Measurements from ENCODE around the gene TSPAN18.

TSPAN18 gene

GRCh38 chr11:44931466-44931865 lies 204.7 kb downstream of the TSPAN18 start:
- DNase-seq: no peak

GRCh38 chr11:44934110-44934509 lies 207.3 kb downstream of the TSPAN18 start:
- DNase-seq: no peak

- DNase-seq: no peak
Measured at GRCh38 chr11:44934735-44935250, 208.0 kb downstream of the TSPAN18 start.

GRCh38 chr11:44936525-44936924 lies 209.8 kb downstream of the TSPAN18 start:
- peak; percentile 63 for DNase-seq

GRCh38 chr11:44936951-44937543 lies 210.3 kb downstream of the TSPAN18 start:
- DNase-seq: no peak

GRCh38 chr11:44938066-44938691 lies 211.4 kb downstream of the TSPAN18 start:
- no peak for DNase-seq

- DNase-seq: no peak
Measured at GRCh38 chr11:44939673-44940395, 213.1 kb downstream of the TSPAN18 start.

- no peak for DNase-seq
Measured at GRCh38 chr11:44940404-44940803, 213.6 kb downstream of the TSPAN18 start.

GRCh38 chr11:44940835-44941234 lies 214.1 kb downstream of the TSPAN18 start:
- no peak for DNase-seq

- no peak for DNase-seq
Measured at GRCh38 chr11:44941259-44942021, 214.7 kb downstream of the TSPAN18 start.

- DNase-seq: no peak
Measured at GRCh38 chr11:44942029-44942955, 215.5 kb downstream of the TSPAN18 start.

GRCh38 chr11:44943118-44943517 lies 216.4 kb downstream of the TSPAN18 start:
- DNase-seq: peak; percentile 11

- DNase-seq: no peak
Measured at GRCh38 chr11:44943696-44944095, 216.9 kb downstream of the TSPAN18 start.

- DNase-seq: no peak
Measured at GRCh38 chr11:44944181-44944852, 217.6 kb downstream of the TSPAN18 start.

GRCh38 chr11:44944853-44945235 lies 218.1 kb downstream of the TSPAN18 start:
- no peak for DNase-seq

- DNase-seq: no peak
Measured at GRCh38 chr11:44945666-44946065, 218.9 kb downstream of the TSPAN18 start.

GRCh38 chr11:44946263-44946662 lies 219.5 kb downstream of the TSPAN18 start:
- DNase-seq: no peak

GRCh38 chr11:44947114-44947513 lies 220.4 kb downstream of the TSPAN18 start:
- DNase-seq: no peak

GRCh38 chr11:44948155-44948554 lies 221.4 kb downstream of the TSPAN18 start:
- DNase-seq: no peak

- peak; percentile 10 for DNase-seq
Measured at GRCh38 chr11:44949160-44950030, 222.6 kb downstream of the TSPAN18 start.
